Pulmonary artery endothelial cell (primary cell): ENCODE measurements around the gene ASS1. TPM values are rescaled to one million over a fixed set of nuclear protein-coding genes. Genes with fewer than 3 reads are reported as not detected.

Source experiments
- DNase-seq: peaks from one replicate; pipeline ENCODE4 v3.0.0-alpha.2; 2011; ENCODE audit warnings: low read depth, low spot score
- total RNA-seq: library from RNA; depleted of rRNA; stranded (reverse); fragments of >200 nt; gene quantifications from 2 replicates; pipeline ENCODE4 v1.2.3, GENCODE V29; 2014

ASS1 gene
- total RNA-seq, 1 donor from 2014 or later = 6.9 TPM

GRCh38 chr9:130471411-130472183 is 26.8 kb downstream of the ASS1 start:
- DNase-seq = no peak

- no peak for DNase-seq
These were observed 27.5 kb downstream of the ASS1 start for GRCh38 chr9:130472184-130472705.

GRCh38 chr9:130473009-130473408 is 28.2 kb downstream of the ASS1 start:
- DNase-seq = no peak

GRCh38 chr9:130473566-130473965 is 28.8 kb downstream of the ASS1 start:
- no peak for DNase-seq

GRCh38 chr9:130474106-130474505 is 29.3 kb downstream of the ASS1 start:
- DNase-seq = no peak

- no peak for DNase-seq
These were observed 31.5 kb downstream of the ASS1 start for GRCh38 chr9:130476151-130476730.

GRCh38 chr9:130477564-130477963 is 32.8 kb downstream of the ASS1 start:
- no peak for DNase-seq

- DNase-seq = no peak
These were observed 33.4 kb downstream of the ASS1 start for GRCh38 chr9:130478152-130478551.

GRCh38 chr9:130478736-130479575 is 34.2 kb downstream of the ASS1 start:
- no peak for DNase-seq

- DNase-seq = no peak
These were observed 34.8 kb downstream of the ASS1 start for GRCh38 chr9:130479587-130479986.

- no peak for DNase-seq
These were observed 35.9 kb downstream of the ASS1 start for GRCh38 chr9:130480673-130481072.

GRCh38 chr9:130482463-130482862 is 37.7 kb downstream of the ASS1 start:
- DNase-seq = no peak

GRCh38 chr9:130483371-130483971 is 38.7 kb downstream of the ASS1 start:
- no peak for DNase-seq

GRCh38 chr9:130484362-130485072 is 39.8 kb downstream of the ASS1 start:
- DNase-seq = no peak

GRCh38 chr9:130486103-130486502 is 41.3 kb downstream of the ASS1 start:
- no peak for DNase-seq

- no peak for DNase-seq
These were observed 42.7 kb downstream of the ASS1 start for GRCh38 chr9:130487500-130487899.

- no peak for DNase-seq
These were observed 44.0 kb downstream of the ASS1 start for GRCh38 chr9:130488621-130489330.

- DNase-seq = no peak
These were observed 46.2 kb downstream of the ASS1 start for GRCh38 chr9:130490981-130491380.

- no peak for DNase-seq
These were observed 47.2 kb downstream of the ASS1 start for GRCh38 chr9:130491830-130492482.

GRCh38 chr9:130493021-130493420 is 48.3 kb downstream of the ASS1 start:
- no peak for DNase-seq
